T-cell (primary cell): ENCODE data around the gene RUBCN. TPM values are rescaled to one million over a fixed set of nuclear protein-coding genes. Genes with fewer than 3 reads are reported as not detected.
"Not testable (repeated sequence)": the region's sequence is repeated elsewhere in the genome, so short reads cannot be mapped to it uniquely, and the experiment has no call there.

Experiments
- ATAC-seq, 4 experiments: fragments of 200-7000 bp in 3 of 4; fragments of 150-1000 bp in 1 of 4; cut with Tn5 transposase; replicated peaks in 1 of 4; 1 replicate in 3 of 4; 2 replicates in 1 of 4; pipeline ENCODE4 v1.10.0; 2021; ENCODE audit warnings: moderate library complexity in 3 of 4, mild to moderate bottlenecking in 2 of 4, moderate number of reproducible peaks in 1 of 4
- CTCF ChIA-PET, 2 donors: fragments of 300-600 bp; sonication (Branson Sonifier 250); formaldehyde crosslinking; loops; one replicate each; lab custom pipeline; 2022; ENCODE audit warnings: antibody characterized with exemption in 2 of 2; lab: Charles Lee
- POLR2A ChIA-PET, 2 donors: fragments of 300-600 bp; sonication (Branson Sonifier 250); formaldehyde crosslinking; loops; one replicate each; lab custom pipeline; 2022; ENCODE audit warnings: antibody characterized with exemption in 2 of 2; lab: Charles Lee
- DNase-seq, 35 experiments: peaks; one replicate each; pipeline versions ENCODE4 v3.0.0 to v3.0.0-alpha.2; 2013 to 2023
- H3K27ac ChIP-seq: one replicate; pipeline ENCODE4 v1.5.1; 2013; ENCODE audit warnings: low read length
- H3K27me3 ChIP-seq, 2 experiments: replicated peaks in 1 of 2; 1 replicate in 1 of 2; 2 replicates in 1 of 2; pipeline versions ENCODE4 v1.6.1 to v1.7.0; 2013; ENCODE audit warnings: low read length in 1 of 2, mixed read lengths in 1 of 2; ENCODE audit not compliant: control insufficient read depth in 2 of 2, insufficient read depth in 2 of 2; ENCODE audit errors: extremely low read depth in 1 of 2
- H3K36me3 ChIP-seq, 2 donors: 1 replicate in 1 of 2; 2 replicates in 1 of 2; pipeline versions ENCODE4 v1.6.1 to v1.7.0; 2013; ENCODE audit warnings: low read length in 1 of 2; ENCODE audit not compliant: control insufficient read depth in 2 of 2, insufficient read depth in 1 of 2; ENCODE audit errors: extremely low read depth in 1 of 2
- H3K4me1 ChIP-seq, 2 experiments: 1 replicate in 1 of 2; 2 replicates in 1 of 2; pipeline versions ENCODE4 v1.6.1 to v1.7.0; 2013; ENCODE audit warnings: low read length in 2 of 2, mixed read lengths in 1 of 2; ENCODE audit not compliant: insufficient read depth in 2 of 2, control insufficient read depth in 1 of 2; ENCODE audit errors: extremely low read depth in 1 of 2
- H3K4me3 ChIP-seq, 2 donors: 1 replicate in 1 of 2; 2 replicates in 1 of 2; pipeline versions ENCODE4 v1.5.1 to v1.7.0; 2013; ENCODE audit warnings: mild to moderate bottlenecking in 2 of 2, low read length in 1 of 2, moderate library complexity in 1 of 2; ENCODE audit not compliant: control insufficient read depth in 1 of 2; ENCODE audit errors: extremely low read depth in 1 of 2
- H3K9me3 ChIP-seq: 2 replicates; pipeline ENCODE4 v1.7.0; 2013
- H3K27ac Mint-ChIP-seq, 2 donors: one replicate each; pipeline ENCODE4 v1.8.0; 2020 to 2021; ENCODE audit warnings: mild to moderate bottlenecking in 2 of 2, mixed read lengths in 2 of 2
- H3K27me3 Mint-ChIP-seq, 2 donors: one replicate each; pipeline ENCODE4 v1.8.0; 2021 to 2022; ENCODE audit warnings: mixed read lengths in 2 of 2
- H3K36me3 Mint-ChIP-seq: one replicate; pipeline ENCODE4 v1.8.0; 2021; ENCODE audit warnings: mixed read lengths
- H3K4me1 Mint-ChIP-seq, 3 donors: one replicate each; pipeline ENCODE4 v1.8.0; 2020 to 2022; ENCODE audit warnings: mixed read lengths in 3 of 3, mild to moderate bottlenecking in 1 of 3
- H3K4me3 Mint-ChIP-seq, 3 donors: one replicate each; pipeline ENCODE4 v1.8.0; 2020 to 2022; ENCODE audit warnings: mild to moderate bottlenecking in 3 of 3, mixed read lengths in 3 of 3, moderate library complexity in 3 of 3
- H3K9me3 Mint-ChIP-seq, 3 donors: one replicate each; pipeline ENCODE4 v1.8.0; 2020 to 2022; ENCODE audit warnings: mixed read lengths in 3 of 3
- WGBS: methylation state at CpG from one replicate; pipeline ENCODE4 v1.1.5; 2013; ENCODE audit warnings: missing lambda C conversion rate; ENCODE audit not compliant: insufficient coverage; 5-methylcytosine and 5-hydroxymethylcytosine counted together
- total RNA-seq, 35 experiments: library from RNA in 6 of 35; stranded (reverse) in 6 of 35; fragments of 120-200 nt in 1 of 35; gene quantifications; one replicate each; pipeline versions ENCODE4 v1.2.1 to v1.2.4 and lab custom pipeline; 2013 to 2026

The RUBCN gene
- total RNA-seq, 5 donors from 2014 or later (not counting 1 experiment from before 2014, with no cell fraction given): 40.3 to 73.5 (median 64.7) TPM

GRCh38 chr3:197629286-197629685 lies 107.4 kb downstream of the RUBCN start:
- H3K27ac Mint-ChIP-seq, ATAC-seq, H3K36me3 Mint-ChIP-seq, H3K4me3 Mint-ChIP-seq, H3K4me1 ChIP-seq, H3K9me3 Mint-ChIP-seq, H3K27ac ChIP-seq, DNase-seq, H3K9me3 ChIP-seq, H3K27me3 Mint-ChIP-seq, H3K27me3 ChIP-seq, H3K4me3 ChIP-seq, H3K36me3 ChIP-seq, POLR2A ChIA-PET: not testable (repeated sequence)
- H3K4me1 Mint-ChIP-seq: peaks cover 0 to 11% (median 5%) of the 10 kb centered on the region in 3 donors
- no CpG with 5 or more reads among the region's 14 CpGs for WGBS
- CTCF ChIA-PET: interaction anchor here in 1 of 2 donors (1.3 kb wide), 1 partner anchor 30 kb away, joined by 3 read pairs; no protein-coding TSS in a partner anchor

GRCh38 chr3:197627772-197628523 lies 108.8 kb downstream of the RUBCN start:
- H3K9me3 Mint-ChIP-seq: not testable (repeated sequence)

GRCh38 chr3:197627158-197627771 lies 109.4 kb downstream of the RUBCN start:
- WGBS: no CpG with 5 or more reads among the region's 67 CpGs
- H3K36me3 ChIP-seq, H3K27me3 ChIP-seq, H3K9me3 ChIP-seq, H3K9me3 Mint-ChIP-seq, H3K27me3 Mint-ChIP-seq, DNase-seq, H3K27ac ChIP-seq, POLR2A ChIA-PET, H3K4me1 ChIP-seq, CTCF ChIA-PET, H3K36me3 Mint-ChIP-seq: not testable (repeated sequence)
- Mint-ChIP-seq H3K4me3 (peak overlapping the region; percentile 75 to 80 (median 79)), H3K27ac (peak overlapping the region in 1 of 2 donors; percentile 72), H3K4me1 (peaks cover 0 to 13% (median 5%) of the 10 kb centered on the region in 3 donors)
- peak; percentile 41 to 53 (median 48) for ATAC-seq
- peak overlapping the region; percentile 32 to 66 for H3K4me3 ChIP-seq

More at GRCh38 chr3:197627772-197628523, 108.8 kb downstream of the RUBCN start:
- H3K27me3 ChIP-seq, H3K36me3 ChIP-seq, H3K9me3 ChIP-seq, POLR2A ChIA-PET, H3K27me3 Mint-ChIP-seq, H3K4me1 ChIP-seq, H3K36me3 Mint-ChIP-seq: not testable (repeated sequence)
- Mint-ChIP-seq H3K27ac (peak overlapping the region; percentile 43 to 55), H3K4me3 (peak overlapping the region; percentile 73 to 79 (median 75)), H3K4me1 (peaks cover 0 to 13% (median 5%) of the 10 kb centered on the region in 3 donors)
- DNase-seq: peak; percentile 61 to 89 (median 80)
- peak; percentile 80 to 86 (median 83) for ATAC-seq
- Histone ChIP-seq H3K27ac (peak overlapping the region; percentile 57), H3K4me3 (peak overlapping the region; percentile 62 to 66)
- CTCF ChIA-PET: interaction anchor here in 1 of 2 donors (1.3 kb wide), 1 partner anchor 29 kb away, joined by 3 read pairs; no protein-coding TSS in a partner anchor
- WGBS: 1% methylated on average over 36 of the region's 73 CpGs

- peaks cover 0 to 10% (median 5%) of the 10 kb centered on the region in 3 donors for H3K4me1 Mint-ChIP-seq
- peak in 2 of 4 experiments; percentile 29 to 32 for ATAC-seq
- H3K9me3 ChIP-seq, H3K27ac ChIP-seq, H3K27me3 ChIP-seq, H3K36me3 ChIP-seq, H3K36me3 Mint-ChIP-seq, H3K9me3 Mint-ChIP-seq, CTCF ChIA-PET, DNase-seq, H3K27me3 Mint-ChIP-seq, H3K4me1 ChIP-seq: not testable (repeated sequence)
- H3K27ac Mint-ChIP-seq: peak overlapping the region in 1 of 2 donors; percentile 72
- 0% methylated on average over 1 of the region's 18 CpGs for WGBS
- H3K4me3 ChIP-seq: peak overlapping the region in 1 of 2 donors; percentile 34
- POLR2A ChIA-PET: interaction anchor here in 1 of 2 donors (0.5 kb wide), 1 partner anchor 136 kb away, joined by 3 read pairs; no protein-coding TSS in a partner anchor
- peak overlapping the region; percentile 72 to 80 (median 75) for H3K4me3 Mint-ChIP-seq
Observed at GRCh38 chr3:197626404-197627157, 110.1 kb downstream of the RUBCN start.

GRCh38 chr3:197621478-197621877 lies 115.2 kb downstream of the RUBCN start:
- peaks cover 13 to 28% of the 10 kb centered on the region in 2 donors for H3K36me3 ChIP-seq
- H3K4me3 ChIP-seq, H3K27ac Mint-ChIP-seq, DNase-seq, H3K9me3 ChIP-seq, POLR2A ChIA-PET, H3K27me3 ChIP-seq, ATAC-seq, H3K27me3 Mint-ChIP-seq, H3K9me3 Mint-ChIP-seq, H3K4me1 Mint-ChIP-seq, H3K4me3 Mint-ChIP-seq, CTCF ChIA-PET, H3K27ac ChIP-seq, H3K4me1 ChIP-seq: not testable (repeated sequence)
- 100% methylated on average over 6 of the region's 13 CpGs for WGBS
- peaks cover 37% of the 10 kb centered on the region for H3K36me3 Mint-ChIP-seq
